ENCODE results near the gene FHIT.
"Not testable (repeated sequence)": the region's sequence is repeated elsewhere in the genome, so short reads cannot be mapped to it uniquely, and the experiment has no call there.

The FHIT gene

GRCh38 chr3:59934560-59934959, 1316.7 kb downstream of the FHIT start:
- not testable (repeated sequence) for DNase-seq (ENCODE audit: low read depth)

GRCh38 chr3:59930170-59930569, 1321.1 kb downstream of the FHIT start:
- no peak for DNase-seq (ENCODE audit: low read depth)

GRCh38 chr3:59927056-59927455, 1324.2 kb downstream of the FHIT start:
- DNase-seq (ENCODE audit: low read depth), result no peak

GRCh38 chr3:59925946-59926345, 1325.3 kb downstream of the FHIT start:
- no peak for DNase-seq (ENCODE audit: low read depth)

GRCh38 chr3:59922192-59922591, 1329.1 kb downstream of the FHIT start:
- DNase-seq (ENCODE audit: low read depth), result no peak

DNA sequence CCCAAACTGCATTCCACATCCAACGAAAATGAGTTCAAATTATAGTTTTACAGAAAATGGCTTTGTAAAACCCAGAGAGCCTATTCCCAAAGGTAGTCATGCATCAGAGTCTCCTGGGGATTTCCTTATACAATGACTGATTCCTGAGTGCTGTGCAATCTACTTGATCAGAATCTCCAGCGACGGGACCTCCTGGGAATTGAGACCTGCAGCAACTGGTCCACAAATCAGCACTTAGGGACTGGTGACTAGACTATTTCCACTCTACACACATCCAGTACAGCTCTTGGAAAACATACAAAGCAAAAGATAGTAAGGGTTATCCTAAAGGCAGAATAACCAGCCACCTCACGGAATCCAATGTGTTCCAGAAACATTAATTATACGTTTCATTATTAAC, 1330.4 kb downstream of the FHIT start:
- DNase-seq (ENCODE audit: low read depth), result no peak

- DNase-seq (ENCODE audit: low read depth), result no peak
These were observed 1331.7 kb downstream of the FHIT start for GRCh38 chr3:59919586-59919985.

GRCh38 chr3:59914251-59914650, 1337.0 kb downstream of the FHIT start:
- DNase-seq (ENCODE audit: low read depth), result no peak

GRCh38 chr3:59913645-59914044, 1337.6 kb downstream of the FHIT start:
- DNase-seq (ENCODE audit: low read depth), result no peak

DNA sequence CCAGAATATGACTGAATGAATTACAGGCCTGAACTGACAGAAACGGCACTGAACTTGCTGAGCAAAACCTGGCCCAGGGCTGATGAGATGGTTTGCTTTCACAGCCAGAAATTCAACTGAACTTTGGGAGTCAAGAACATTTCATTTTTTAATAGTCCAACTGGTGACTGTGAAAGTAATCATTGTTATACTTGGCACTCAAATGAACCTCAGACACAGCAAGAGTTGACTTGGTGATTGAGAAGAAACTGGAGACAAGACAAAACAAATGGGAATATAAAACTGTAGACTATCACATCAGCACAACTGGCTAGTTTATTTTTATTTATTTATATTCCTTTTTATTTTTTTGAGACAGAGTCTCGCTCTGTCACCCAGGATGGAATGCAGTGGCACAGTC, 1342.6 kb downstream of the FHIT start:
- no peak for DNase-seq (ENCODE audit: low read depth)

GRCh38 chr3:59908280-59908679, 1343.0 kb downstream of the FHIT start:
- no peak for DNase-seq (ENCODE audit: low read depth)

GRCh38 chr3:59904296-59904695, 1347.0 kb downstream of the FHIT start:
- no peak for DNase-seq (ENCODE audit: low read depth)

DNA sequence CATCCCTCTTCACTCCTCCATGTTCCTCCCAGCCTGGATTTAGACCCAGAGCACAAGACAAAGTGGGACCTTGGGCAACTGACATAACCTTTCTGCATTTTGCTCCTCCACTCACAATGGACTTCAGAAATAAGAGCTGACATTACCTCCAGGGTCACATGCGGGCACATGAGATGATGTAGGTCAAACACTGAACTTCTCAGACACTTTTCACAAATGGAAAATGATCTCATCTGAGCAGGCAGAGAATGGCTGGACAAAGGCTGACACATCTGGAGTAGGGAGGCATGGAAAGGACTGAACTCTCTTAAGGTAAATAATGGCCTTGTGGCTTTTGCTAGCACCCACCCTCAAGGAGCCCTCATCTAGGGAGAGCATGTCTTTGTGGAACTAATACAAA, 1352.2 kb downstream of the FHIT start:
- DNase-seq (ENCODE audit: low read depth), result no peak

GRCh38 chr3:59895972-59896371, 1355.3 kb downstream of the FHIT start:
- DNase-seq (ENCODE audit: low read depth), result no peak

- no peak for DNase-seq (ENCODE audit: low read depth)
These were observed 1356.7 kb downstream of the FHIT start for GRCh38 chr3:59894425-59895121.

DNA sequence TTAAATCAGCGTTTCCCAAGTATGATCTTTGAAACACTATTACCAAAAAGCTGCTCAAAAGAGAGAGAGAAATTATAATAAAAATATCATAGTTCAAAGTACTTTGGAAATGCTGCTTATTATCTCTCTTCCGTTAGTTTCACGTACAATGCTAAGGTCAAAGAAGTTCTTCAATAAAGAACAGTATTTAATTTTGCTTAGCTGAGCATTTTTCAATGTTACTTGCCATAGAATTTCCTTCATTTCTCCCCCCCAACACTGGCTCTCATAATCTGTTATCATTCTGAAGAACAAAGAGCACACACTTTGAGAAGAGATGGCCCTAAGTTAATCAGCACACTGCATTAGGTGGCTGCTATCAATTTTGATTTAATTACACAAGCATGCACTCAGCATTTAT, 1360.6 kb downstream of the FHIT start:
- DNase-seq (ENCODE audit: low read depth), result no peak

- no peak for DNase-seq (ENCODE audit: low read depth)
These were observed 1364.5 kb downstream of the FHIT start for GRCh38 chr3:59886790-59887189.

GRCh38 chr3:59885899-59886400, 1365.3 kb downstream of the FHIT start:
- no peak for DNase-seq (ENCODE audit: low read depth)

- DNase-seq (ENCODE audit: low read depth), result no peak
These were observed 1366.2 kb downstream of the FHIT start for GRCh38 chr3:59885101-59885500.

DNA sequence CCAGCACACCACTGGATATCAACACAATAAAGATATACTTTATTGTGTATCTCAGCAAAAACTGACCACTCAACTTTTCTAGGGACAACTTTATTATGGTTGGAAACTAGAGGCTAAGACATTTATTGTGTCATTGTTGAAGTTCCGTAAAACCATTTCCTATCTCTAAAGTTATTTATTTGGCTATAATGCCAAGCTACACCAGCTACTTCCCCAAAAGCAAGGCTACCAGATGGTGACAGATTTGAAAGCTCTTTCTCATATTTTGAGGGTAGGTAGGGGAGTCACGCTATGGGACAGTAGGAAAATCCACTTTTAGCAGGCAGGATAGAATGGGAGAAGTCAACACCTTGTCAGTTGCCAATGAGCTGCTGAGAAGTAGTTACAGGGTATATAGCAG, 1366.8 kb downstream of the FHIT start:
- no peak for DNase-seq (ENCODE audit: low read depth)

DNA sequence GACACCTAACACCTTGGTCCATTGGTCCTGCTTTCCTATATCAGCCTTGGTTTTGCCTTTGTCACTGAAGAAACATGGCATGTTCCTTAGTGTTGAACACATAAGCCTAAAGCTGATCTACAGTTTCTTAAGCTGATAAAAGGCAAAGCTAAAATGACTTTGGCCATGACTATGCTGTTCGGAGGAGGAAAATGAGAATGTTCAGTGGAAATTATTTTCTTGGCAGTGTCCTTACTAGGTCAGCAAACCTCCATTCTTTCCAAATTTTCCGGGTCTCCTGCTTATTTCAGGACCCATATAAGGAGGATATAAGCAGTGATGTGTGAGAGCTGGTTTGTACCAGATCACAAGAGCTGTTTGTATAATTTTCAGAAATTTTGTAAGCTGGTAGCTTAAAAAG, 1368.5 kb downstream of the FHIT start:
- no peak for DNase-seq (ENCODE audit: low read depth)

DNA sequence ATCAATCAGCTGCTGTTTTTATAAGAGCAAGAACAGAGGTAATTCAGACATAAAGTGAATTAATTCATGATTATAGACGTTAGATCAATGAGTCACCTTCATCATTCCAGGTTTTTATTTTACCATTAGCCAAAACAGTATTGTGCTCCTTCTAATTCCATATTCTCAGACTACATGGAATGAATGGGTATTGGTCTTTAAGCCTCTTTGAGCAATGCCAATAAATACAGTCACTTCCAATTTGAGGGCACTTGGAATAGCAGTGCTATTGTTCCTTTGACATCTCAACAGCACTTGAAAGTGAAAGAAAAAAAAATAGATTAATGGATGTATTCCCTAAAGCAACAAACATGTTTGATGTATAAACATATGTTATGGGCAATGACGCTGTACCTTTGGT, 1370.5 kb downstream of the FHIT start:
- no peak for DNase-seq (ENCODE audit: low read depth)

- DNase-seq (ENCODE audit: low read depth), result no peak
These were observed 1372.1 kb downstream of the FHIT start for GRCh38 chr3:59879031-59879581.

- DNase-seq (ENCODE audit: low read depth), result no peak
These were observed 1373.2 kb downstream of the FHIT start for GRCh38 chr3:59878038-59878427.
